NOMO-1 treated with DMSO at 0.1 percent for 48 hours (cell line): ENCODE results near the gene TMEM121.
"Not testable (repeated sequence)": the region's sequence is repeated elsewhere in the genome, so short reads cannot be mapped to it uniquely, and the experiment has no call there.

Source experiments
- DNase-seq: peaks from one replicate; lab custom pipeline; 2025; ENCODE audit not compliant: unreplicated experiment; lab: John Stamatoyannopoulos, UW

TMEM121 gene

GRCh38 chr14:105567164-105568103 lies 41.1 kb downstream of the TMEM121 start:
- DNase-seq = not testable (repeated sequence)

DNA sequence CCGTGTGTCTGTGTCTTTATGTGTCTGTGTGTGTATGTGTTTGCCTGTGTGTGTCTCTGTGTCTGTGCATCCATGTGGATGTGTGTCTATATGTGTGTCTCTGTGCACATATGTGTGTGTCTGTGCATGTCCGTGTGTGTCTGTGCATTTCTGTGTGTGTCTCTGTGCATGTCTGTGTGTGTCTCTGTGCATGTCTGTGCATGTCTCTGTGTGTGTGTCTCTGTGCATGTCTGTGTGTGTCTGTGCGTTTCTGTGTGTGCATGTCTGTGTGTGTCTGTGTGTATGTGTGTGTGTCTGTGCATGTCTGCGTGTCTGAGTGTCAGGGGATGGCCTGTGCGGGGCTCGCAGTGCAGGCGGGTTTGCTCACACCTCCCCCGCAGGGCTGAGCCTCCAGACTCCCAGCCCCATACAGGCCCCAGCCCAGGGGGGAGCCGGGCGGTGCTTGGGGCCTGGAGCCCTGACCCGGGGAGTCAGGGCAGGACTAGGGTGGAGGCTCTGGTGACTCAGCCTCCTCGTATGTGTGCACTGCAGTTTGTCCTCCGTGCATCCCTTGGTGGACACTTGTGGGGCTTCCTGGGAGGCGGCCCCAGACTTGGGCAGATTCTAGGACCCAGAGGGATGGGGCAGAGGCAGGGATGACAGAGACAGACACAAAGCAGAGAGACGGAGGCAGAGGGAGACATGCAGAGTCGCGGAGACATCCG lies 41.9 kb downstream of the TMEM121 start:
- not testable (repeated sequence) for DNase-seq

DNA sequence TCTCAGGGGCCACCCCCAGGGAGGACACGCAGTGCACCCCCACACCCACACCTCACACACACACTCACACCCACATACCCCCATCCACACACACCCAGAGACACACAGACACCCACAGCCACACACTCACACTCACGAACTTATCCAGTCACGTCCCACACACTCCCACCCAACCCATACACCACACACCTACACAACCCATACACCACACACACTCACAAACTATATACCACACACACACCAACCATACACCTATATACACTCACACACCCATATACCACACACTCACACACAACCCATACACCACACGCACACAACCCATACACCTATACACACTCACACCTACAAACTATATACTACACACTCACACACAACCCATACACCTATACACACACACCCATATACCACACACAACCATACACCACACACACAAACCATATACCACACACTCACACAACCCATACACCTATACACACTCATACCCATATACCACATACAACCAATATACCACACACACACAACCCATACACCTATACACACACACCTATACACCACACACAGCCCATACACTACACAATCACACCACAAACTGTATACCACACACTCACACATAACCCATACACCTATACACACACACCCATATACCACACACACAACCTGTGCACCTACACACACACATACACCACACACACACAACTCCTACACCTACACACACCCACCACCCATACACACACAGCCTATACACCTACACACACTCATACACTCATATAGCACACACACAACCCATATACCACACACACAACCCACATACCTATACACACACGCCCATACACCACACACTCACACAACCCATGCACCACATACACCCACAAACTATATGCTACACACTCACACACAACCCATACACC lies 42.7 kb downstream of the TMEM121 start:
- no peak for DNase-seq

DNA sequence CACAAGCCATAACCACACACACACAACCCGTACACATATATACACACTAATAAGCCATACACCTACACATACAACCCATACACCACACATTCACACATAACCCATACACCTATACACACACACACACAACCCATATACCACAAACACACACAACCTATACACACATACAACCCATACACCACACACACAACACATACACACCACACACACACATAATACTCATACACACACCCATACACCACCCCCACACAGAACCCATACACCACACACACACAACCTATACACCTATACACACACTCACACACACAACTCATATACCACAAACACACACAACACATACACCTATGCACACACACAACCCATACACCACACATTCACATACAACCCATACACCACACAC lies 44.1 kb downstream of the TMEM121 start:
- no peak for DNase-seq

DNA sequence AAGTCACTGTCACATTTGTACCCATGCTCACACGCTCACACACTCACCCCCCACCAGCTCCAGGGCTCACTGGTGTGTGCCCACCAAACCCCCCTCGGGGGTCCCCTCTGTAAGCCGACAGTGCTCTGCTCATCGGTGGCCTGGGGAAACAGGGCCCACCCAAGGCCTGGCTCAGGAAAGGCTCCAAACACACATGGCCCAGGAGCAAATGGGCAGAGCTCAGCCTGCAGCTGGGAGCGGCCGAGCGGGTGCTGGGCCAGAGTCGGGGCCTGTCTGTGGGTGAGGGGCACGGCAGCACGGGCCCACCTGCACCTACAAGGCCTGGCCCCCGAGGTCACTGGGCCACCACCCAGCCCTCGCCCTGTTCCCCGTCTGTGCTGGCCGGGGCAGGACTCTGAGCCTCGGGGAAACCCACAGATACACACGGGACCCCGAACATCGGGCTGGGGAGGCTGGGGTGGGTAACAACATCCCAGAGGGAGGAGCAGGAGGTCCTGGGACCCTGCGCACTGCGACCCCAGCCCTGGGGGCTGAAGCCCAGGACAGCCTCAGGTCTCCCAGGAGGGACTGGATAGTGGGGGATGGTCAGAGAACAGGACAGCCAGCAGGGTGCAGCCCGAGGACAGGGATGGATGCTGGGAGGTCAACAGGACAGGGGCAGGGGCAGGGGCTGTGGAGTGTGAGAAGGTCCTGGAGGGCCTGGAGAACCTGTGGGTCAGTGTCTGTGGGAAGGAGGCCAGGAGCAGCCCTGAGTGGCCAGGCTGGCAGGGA lies 45.0 kb downstream of the TMEM121 start:
- not testable (repeated sequence) for DNase-seq

DNA sequence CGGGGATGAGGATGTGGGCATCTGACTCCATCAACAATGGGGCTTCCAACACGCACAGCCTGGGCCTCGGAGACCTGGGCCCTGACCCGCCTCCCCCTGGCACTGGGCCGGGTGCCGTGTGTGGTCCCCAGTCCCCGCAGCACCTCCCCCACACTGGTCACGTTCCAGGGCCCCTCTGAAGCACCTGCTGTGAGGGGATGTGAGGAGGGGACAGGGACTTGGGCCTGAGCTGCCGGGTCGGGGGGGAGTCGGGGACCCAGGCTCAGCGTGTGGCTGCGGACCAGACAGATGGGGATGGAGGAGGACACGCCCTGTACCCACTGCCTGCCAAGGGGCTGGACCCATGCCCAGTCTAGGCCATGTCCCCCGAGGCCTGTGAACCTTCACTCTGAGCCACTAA lies 45.7 kb downstream of the TMEM121 start:
- DNase-seq = not testable (repeated sequence)

DNA sequence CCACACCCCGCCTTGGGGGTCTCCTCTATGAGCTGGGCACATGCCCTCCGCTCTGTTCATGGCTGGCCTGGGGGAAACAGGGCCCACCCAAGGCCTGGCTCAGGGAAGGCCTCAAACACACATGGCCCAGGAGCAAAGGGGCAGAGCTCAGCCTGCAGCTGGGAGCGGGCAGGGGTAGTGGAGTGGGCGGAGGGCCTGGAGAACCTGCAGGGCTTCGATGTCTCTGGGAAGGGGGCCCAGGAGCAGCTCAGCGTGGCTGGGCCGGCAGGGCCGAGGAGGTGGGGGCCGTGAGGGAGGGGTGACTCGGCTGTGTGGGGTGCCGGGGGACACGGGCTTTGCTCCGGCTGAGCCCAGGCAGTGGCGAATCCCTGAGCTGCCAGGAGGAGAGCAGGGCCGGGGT lies 47.5 kb downstream of the TMEM121 start:
- DNase-seq = not testable (repeated sequence)

GRCh38 chr14:105574411-105574810 lies 48.0 kb downstream of the TMEM121 start:
- DNase-seq = not testable (repeated sequence)

- not testable (repeated sequence) for DNase-seq
These were observed 48.8 kb downstream of the TMEM121 start for GRCh38 chr14:105575016-105575700.

DNA sequence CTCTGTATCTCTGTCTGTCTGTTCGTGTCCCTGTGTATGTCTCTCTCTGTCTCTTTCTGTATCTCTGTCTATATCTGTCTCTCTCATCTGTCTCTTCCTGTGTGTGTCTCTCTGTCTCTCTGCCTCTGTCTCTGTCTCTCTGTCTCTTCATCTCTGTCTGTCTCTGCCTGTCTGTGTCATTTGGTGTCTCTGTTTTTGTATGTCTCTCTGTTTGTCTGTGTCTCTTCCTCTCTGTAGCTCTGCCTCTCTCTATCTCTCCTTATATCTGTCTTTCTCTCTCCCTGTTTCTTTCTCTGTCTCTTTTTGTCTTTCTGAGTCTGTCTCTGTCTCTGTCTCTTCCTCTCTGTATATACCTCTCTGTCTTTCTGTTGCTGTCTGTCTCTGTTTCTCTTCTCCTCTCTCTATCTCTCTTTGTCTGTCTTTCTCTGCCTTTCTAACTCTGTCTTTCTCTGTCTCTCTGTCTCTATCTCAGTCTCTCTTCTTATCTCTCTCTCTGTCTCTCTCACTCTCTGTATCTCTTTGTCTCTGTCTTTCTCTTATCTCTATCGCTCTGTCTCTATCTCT lies 50.2 kb downstream of the TMEM121 start:
- no peak for DNase-seq

DNA sequence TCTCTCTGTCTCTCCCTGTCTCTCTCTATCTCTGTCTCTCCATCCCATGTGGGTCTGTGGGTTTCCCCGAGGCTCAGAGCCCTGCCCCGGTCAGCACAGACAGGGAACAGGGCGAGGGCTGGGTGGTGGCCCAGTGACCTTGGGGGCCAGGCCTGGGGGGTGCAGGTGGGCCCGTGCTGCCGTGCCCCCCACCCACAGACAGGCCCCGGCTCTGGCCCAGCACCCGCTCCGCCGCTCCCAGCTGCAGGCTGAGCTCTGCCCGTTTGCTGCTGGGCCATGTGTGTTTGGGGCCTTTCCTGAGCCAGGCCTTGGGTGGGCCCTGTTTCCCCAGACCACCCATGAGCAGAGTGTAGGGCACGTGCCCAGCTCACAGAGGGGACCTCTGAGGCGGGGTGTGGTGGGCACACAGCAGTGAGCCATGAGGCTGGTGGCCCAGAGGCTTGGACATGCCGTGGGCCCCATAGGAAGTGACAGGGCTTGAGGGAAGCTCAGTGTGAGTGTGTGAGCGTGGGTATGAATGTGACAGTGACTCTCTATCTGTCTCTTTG lies 51.0 kb downstream of the TMEM121 start:
- DNase-seq = no peak

DNA sequence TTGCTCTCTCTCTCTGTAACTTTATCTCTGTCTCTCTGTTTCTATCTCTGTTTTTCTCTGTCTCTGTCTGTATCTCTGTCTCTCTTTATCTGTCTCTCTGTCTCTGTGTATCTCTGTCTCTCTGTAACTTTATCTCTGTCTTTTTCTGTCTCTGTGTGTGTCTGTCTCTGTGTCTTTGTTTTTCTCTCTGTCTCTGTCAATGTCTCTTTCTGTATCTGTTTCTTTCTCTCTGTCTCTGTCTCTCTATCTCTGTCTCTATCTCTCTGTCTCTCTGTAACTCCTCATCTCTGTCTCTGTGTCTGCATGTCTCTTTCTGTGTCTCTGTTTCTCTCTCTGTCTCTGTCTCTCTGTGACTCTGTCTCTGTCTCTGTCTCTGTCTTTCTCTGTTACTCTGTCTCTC lies 51.7 kb downstream of the TMEM121 start:
- DNase-seq = no peak

- DNase-seq = not testable (repeated sequence)
These were observed 52.8 kb downstream of the TMEM121 start for GRCh38 chr14:105579221-105579620.
